ENCODE measurements around the gene SLC12A9.
"Not testable (repeated sequence)": the region's sequence is repeated elsewhere in the genome, so short reads cannot be mapped to it uniquely, and the experiment has no call there.

SLC12A9 gene

DNA sequence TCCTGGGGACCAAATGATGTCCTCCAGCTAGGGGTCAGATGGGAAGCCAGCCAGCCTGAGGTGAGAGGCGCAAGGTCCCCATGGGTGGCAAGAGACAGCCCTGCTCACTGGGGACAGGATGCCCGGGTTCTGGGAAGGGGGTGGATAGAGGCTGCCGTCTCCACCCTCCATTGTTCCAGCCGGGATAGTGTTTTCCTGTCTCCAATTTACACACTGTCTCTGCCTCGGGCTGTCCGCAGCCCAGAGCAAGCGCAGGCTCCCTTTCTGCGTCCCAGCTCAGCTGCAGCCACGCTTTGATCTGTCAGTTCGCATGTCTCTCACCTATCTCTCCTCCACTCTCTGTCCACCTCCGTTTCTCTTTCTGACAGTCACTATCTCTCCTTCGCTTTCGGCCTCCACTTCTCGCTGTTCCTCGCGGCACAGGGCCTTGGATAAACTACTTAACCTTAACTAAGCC is 27.3 kb upstream of the SLC12A9 start:
- DNase-seq (ENCODE audit: low read depth, low spot score) = peak; percentile 81

DNA sequence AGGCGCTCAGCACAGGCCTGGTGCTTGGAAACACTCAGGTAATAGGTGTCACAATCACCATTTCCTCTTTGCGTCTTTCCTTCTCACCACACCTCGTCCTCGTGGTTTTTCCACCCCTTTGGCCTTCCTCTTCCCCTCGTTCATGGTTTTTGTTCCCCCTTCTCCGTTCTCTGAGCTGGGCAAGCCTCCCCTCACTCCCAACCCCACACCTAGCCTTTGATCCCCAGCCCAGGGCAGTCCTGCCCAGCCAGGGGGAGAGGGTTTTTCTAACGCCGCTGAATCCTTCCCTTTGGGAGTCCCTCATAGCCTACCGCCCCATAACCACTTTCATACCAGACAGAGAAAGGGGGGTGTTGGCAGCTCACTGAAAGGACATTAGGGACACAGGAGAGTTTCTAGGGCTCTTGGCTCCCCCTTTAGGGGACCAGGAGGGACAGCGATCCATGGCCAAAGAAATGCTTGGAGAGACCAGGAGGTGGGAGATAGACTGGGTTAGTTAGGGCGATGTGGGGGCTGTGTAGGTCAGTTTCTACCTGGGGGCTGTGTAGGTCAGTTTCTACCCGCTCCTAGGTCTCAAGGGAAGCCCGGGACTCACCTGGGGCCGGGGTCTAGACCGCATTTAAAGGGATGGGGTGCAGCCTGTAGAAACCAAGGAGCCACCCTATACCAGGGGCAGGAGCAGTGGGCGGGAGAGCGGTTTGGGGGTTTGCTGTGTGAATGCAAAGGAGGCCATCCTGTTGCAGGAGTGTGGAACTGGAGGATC is 26.6 kb upstream of the SLC12A9 start:
- DNase-seq (ENCODE audit: low read depth, low spot score) = no peak

DNA sequence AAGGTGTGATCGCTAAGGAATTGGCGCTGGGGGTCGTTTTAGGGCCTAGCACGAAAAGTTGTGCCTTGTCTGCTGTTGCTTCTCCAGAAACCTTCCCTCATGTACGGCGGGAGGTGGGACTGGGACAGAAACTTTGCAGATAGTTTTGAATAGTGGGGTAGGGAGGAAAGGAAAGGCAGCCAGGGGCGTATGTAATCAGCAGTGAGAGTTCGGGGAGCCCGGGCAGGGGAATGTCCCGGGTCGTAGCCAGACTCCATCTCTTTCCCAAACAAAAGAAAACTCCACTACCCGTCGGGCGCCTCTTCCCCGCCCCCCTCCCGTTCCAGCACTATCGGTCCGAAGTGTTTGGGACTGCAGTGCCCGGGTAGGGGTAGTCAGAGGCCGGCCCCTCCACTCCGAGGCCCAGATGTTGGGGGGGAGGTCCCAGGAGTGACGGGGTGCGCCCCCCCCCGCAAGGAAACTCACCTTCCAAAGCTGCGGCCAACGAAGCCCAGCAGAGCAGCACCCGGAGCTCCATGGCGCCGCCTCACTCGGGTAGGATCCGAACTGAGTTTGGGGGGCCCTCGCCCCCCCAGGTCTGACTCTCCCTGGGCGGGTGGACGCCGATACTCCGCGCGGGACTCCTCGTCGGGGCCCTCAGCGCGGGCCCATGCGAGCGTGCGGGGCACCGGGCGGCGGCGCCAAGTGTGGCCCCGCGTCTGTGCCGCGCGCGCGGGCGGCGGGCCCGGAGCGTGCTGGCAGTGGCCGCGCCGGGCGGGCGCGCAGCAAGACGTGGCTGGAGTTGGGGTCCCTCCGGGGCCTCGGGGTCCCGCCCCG is 25.8 kb upstream of the SLC12A9 start:
- DNase-seq (ENCODE audit: low read depth, low spot score) = peak; percentile 33

DNA sequence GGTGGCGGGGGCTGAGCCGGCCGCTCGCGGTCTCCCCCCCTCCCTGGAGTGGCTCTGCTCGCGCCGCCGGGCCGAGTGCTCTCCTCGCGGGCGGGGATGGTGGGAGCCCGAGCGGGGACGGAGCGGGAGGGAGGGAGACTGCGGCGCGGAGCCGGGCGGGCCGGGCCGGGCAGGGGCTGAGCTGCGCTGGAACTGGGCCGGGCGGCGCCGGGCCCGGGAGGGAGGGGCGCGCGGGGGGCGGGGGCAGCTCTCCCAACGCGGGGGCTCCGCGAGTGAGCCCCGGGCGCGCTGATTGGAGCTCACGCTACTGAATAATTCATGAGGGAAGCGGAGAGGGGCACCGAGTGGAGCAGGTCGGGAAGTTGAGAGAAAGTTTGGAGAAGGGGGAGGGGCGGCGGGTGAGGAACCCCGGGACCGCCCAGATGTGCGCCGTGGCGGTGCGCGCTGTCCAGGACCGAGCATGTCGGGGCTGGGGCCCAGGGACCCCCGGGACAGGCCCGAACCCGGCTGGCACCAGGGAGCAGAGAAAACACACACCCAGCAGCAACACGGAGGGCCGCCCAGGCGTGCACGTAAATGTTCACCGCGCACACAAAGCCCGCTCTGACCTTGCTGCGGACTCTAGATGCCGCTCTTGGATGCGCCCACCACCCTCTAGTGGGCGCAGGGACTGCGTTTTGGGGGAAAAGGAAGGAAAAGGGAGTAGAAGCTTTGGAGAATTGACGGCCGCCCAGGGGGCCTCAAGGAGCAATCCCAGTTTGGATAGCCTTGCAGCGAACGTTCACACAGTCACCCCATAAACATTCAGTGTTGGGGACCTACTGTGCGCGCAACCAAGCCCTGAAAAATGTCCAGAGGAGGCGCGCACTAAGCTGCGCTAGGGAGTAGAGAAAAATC is 24.9 kb upstream of the SLC12A9 start, which contains the start of gene EPHB4:
TSS of gene EPHB4 (minus strand) at position 194 of the 897 bp plus-strand sequence. CDS start 493 bp downstream, outside the sequence.
- peak; percentile 96 for DNase-seq (ENCODE audit: low read depth, low spot score)

DNA sequence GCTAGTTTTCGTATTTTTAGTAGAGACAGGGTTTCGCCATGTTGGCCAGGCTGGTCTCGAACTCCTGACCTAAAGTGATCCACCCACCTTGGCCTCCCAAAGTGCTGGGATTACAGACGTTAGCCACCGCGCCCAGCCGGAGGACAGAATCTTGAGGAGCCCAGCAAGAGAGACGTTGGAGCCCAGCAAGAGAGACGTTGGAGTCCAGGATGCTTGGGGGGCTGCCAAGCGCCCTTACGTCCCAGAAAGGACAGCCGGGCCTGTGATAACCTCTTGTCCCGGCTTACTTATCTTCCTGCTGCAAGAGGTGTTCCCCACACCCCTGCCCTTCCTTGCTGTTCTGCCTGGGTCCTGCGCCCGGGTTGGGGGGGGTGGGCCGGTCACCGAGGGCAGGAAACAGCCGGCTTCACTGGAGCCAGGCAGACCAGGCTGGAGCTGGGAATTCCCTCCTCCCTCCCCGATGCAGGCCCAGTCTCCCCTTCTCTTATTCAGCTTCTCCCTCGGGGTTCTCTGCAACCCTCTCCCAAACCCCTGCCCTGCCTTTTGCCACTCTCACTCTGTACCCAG is 23.3 kb upstream of the SLC12A9 start:
- peak; percentile 51 for DNase-seq (ENCODE audit: low read depth, low spot score)

DNA sequence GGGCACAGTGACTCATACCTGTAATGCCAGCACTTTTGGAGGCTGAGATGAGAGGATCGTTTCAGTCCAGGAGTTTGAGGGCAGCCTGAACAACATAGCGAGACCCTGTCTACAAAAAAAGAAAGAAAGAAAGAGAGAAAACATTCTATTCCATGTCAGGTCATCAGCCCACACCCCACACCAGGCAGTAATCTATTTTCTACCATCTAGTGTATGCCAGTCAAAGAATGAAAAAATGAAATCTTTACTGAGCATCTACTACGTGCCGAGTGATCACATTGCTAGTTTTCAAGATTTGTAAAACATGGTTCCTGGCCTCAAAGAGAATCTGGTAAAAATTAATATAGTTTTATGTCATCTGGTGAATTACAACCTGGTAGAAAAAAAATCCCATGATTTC is 22.1 kb upstream of the SLC12A9 start:
- no peak for DNase-seq (ENCODE audit: low read depth, low spot score)

DNA sequence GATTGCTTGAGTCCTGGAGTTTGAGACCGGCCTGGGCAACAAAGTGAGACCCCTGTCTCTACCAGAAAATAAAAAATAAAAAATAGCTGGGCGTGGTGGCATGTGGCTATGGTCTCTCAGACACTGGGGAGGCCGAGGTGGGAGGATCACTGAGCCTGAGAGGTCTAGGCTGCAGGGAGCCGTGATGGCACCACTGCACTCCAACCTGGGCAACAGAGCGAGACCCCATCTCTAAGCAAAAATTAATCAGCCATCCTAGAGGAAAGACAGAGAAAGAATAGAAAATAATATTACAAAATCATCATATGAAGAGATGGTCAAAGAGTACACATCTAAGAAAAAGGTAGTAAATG is 20.3 kb upstream of the SLC12A9 start:
- DNase-seq (ENCODE audit: low read depth, low spot score) = no peak

DNA sequence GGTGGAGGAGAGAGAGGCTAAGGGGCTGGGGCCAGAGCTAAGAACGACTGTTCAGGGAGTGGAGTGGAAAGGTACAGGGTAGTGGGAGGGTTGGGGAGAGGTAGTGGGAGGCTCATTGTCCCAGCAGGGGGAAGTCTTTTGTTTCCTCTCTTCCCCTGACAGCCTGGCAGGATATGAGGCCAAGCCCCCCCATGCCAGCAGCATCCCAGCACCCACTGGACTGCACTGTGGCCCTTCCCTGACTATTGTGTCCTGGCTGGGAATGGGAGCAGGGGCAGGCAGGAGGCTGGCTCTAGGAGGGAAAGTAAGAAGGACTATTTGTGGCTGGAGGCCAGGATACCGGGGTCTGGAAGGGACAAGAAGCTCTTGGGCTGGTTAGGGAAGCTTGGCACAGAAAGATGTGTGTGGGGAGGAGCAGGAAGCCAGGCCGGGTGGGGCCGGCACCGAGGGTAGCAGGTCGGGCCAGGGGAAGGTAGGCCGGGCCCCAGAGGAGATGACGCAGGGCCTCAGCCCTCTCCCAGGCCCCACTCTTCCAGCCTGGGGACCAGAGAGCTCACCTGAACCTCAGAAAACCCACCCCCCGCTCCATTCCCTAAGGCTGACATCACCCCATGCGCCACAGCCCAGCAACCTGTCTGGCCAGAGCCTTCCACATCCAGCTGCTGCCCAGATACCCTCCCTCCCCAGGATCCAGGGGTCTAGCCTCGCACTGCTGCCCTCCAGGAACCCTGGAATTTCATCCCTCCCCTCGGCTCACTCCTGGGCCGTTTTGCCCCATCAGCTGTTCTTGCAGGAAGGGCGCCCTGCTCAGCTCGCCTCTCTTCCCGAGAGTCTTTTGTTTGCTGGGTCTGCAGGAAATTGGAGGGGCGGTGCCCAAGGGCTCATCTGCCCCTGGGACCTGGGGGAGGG is 16.4 kb upstream of the SLC12A9 start:
- DNase-seq (ENCODE audit: low read depth, low spot score) = peak; percentile 95

DNA sequence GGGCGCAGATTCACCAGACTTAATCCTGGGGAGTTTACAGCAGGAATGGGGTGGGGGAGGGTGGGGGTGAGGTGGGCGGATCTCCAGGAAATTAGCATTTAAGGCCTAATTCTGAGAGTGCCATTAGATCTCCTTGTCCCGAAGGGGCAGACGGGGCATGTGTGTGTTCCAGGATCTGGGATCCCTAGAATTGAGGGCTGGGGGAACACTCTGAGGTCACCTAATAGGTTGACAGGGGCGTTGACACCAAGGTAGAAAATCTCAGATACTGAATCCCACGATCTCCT is 15.8 kb upstream of the SLC12A9 start:
- no peak for DNase-seq (ENCODE audit: low read depth, low spot score)

DNA sequence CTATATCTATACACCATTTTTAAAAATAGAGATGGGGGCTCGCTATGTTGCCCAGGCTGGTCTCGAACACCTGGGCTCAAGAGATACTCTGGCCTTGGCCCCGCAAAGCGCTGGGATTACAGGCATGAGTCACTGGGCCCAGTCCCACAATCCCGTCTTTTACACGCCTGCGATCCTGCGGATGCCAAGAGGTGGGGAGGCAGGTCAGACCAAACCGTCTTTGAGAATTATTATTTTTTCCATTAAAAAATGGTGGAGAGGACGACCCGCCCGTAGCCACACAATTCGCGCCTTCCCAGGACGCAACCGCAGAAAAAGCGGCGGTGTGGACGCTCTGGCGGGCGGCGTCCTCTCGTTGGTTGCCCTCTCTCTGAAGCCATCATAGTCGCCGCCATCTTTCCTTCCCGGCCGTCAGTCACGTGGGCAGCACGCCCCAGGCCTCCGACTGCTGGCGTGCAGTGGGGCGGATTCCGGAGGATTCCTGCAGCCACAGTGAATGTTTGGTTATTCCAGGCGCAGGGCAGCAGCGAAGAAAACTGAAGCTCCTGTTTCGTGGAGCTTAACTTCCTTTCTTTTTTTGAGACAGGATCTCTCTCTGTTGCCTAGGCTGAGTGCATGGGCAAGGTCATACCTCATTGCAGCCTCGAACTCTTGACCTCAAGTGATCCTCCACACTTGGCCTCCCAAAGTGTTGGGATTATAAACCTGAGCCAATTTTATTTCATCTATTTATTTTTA is 15.2 kb upstream of the SLC12A9 start:
- DNase-seq (ENCODE audit: low read depth, low spot score) = peak; percentile 97

DNA sequence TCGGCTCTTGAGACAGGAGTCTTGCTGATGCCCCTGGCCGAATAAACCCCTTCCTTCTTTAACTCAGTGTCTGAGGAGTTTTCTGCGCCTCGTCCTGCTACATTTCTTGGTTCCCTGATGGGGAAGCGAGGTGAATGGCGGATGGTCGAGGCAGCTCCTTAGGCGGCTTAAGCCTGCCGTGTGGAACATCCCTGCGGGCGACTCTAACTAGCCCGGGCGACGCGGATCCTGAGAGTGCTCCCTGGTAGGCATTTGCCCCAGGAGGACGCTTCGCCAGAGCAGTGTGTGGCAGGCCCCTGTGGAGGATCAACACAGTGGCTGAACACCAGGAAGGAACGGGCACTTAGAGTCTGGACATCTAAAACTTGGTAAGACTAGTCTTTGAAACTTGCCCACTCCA is 13.2 kb upstream of the SLC12A9 start:
- DNase-seq (ENCODE audit: low read depth, low spot score) = no peak

DNA sequence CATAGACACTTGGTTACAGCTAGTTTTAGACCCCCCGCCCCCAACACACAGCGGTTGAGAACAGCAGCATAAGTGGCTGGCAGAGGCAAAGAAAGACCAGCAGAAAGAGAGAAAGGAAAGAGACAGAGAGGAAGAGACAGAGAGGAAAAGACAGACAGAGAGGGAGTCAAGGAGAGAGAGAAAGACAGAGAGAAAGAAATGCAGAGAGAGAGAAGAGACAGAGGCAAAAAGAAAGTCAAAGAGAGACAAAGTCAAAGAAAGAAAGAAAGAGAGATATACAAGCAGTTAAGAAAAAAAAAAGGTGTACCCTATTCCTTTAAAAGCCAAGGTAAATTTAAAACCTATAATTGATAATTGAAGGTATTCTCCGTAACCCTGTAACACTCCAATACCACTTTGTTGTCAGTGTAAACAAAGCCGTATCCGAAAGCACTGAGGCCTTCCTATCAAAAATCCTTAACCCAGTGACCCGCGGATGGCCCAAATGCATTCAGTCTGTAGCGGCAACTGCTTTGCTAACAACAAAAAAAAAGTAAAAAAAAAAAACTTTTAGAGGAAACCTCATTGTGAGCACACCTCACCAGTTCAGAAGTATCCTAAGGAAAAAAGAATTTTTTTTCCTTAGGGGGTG is 11.9 kb upstream of the SLC12A9 start:
- DNase-seq (ENCODE audit: low read depth, low spot score) = no peak

DNA sequence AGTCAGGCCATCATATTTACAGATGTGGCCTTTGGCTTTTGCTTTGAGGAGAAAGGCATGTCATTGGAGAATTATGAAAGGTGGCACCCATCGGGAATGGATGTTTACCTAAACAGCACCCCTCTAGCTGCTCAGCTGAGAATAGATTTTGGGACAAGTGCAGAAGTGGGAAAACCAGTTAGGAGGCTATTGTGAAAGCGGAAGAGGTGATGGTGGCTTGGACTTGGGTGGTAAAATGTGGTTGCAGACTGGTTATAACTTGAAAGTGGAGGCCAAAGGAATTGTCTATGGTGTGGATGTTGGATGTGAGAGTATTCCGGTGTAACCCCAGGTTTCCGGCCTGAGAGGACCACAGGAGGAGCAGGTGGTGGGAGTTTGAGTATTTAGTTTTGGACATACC is 5.2 kb upstream of the SLC12A9 start:
- no peak for DNase-seq (ENCODE audit: low read depth, low spot score)

DNA sequence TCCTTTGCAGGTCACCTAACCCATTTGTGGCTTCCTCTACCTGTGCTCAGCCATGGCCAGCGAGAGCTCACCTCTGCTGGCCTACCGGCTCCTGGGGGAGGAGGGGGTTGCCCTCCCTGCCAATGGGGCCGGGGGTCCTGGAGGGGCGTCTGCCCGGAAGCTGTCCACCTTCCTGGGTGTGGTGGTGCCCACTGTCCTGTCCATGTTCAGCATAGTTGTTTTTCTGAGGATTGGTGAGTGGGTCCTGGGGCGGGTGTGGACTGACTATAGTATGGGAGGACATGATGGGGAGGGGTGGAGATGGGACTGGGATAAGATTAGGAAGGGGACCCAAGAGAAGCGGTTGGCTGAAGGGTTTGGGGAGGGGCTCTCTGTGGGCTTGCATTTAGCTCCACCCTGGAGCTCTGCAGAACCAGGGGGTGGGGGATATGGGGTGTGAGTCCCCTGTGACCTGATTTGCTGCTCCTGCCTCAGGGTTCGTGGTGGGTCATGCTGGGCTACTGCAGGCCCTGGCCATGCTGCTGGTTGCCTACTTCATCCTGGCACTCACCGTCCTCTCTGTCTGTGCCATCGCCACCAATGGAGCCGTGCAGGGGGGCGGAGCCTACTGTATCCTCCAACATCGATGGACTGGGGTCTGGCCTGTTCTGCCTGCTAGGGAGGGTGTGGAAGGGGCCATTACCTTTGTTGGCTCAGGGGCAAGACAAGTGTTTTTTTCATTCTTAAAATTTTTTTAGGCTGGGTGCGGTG is 1.8 kb downstream of the SLC12A9 start:
- no peak for DNase-seq (ENCODE audit: low read depth, low spot score)

DNA sequence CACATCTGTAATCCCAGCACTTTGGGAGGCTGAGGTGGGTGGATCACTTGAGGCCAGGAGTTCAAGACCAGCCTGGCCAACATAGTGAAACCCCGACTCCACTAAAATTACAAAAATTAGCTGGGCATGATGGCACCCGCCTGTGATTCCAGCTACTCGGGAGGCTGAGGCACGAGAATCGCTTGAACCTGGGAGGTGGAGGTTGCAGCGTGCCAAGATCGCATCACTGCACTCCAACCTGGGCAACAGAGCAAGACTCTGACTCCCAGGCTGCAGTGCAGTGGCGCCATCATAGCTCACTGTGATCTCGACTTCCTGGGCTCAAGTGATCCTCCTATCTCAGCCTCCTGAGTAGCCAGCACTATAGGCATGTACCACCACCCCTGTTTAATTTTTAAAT is 2.4 kb downstream of the SLC12A9 start:
- not testable (repeated sequence) for DNase-seq (ENCODE audit: low read depth, low spot score)

DNA sequence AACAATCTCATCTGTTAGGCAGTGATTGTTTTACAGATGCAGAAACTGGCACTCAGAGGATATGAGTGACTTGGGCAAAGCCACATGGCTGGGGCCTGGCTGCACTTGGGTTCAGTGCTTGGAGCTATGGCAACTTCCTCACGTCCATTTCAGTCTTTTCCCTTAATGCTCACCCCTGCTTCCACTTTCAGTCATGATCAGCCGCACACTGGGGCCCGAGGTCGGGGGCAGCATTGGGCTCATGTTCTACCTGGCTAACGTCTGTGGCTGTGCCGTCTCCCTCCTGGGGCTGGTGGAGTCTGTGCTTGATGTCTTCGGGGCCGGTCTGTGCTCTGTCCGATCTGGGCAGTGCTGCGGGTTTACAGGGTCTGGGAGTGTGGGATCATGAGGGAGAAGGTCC is 3.0 kb downstream of the SLC12A9 start:
- no peak for DNase-seq (ENCODE audit: low read depth, low spot score)

DNA sequence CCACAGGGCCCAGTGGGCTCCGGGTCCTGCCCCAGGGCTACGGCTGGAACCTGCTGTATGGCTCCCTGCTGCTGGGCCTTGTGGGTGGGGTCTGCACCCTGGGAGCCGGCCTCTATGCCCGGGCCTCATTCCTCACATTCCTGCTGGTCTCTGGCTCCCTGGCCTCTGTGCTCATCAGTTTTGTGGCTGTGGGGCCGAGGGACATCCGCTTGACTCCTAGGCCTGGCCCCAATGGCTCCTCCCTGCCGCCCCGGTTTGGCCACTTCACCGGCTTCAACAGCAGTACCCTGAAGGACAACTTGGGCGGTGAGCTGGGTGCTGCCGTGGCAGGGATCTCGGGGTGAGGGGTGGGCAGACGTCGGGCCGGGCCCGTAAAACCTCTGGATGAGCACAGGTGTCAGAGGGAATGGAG is 4.4 kb downstream of the SLC12A9 start:
- peak; percentile 90 for DNase-seq (ENCODE audit: low read depth, low spot score)

DNA sequence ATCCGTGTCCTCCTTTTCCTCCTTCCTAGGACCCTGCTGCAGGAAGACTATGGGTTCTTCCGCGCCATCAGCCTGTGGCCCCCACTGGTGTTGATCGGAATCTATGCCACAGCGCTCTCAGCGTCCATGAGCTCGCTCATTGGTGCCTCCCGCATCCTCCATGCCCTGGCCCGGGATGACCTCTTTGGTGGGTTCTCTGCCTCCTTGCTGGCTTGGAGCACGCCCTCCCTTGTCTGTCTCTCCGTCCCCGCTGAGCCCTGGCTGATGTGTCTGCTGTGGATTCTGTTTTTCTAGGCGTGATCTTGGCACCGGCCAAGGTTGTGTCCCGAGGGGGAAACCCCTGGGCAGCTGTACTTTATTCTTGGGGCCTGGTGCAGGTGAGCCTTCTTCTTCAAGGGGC is 7.3 kb downstream of the SLC12A9 start:
- no peak for DNase-seq (ENCODE audit: low read depth, low spot score)
